HL-60 (cell line): ENCODE results near the gene UBXN10.

Source experiments
- DNase-seq, 2 experiments: peaks; one replicate each; pipeline ENCODE4 v3.0.0-alpha.2; 2010 to 2020; ENCODE audit warnings: low read depth in 1 of 2, low spot score in 1 of 2
- H3K27ac ChIP-seq: fragments of 250-450 bp; sonication (Bioruptor Pico); replicated peaks from 2 replicates; pipeline ENCODE4 v1.5.1; 2020; ENCODE audit warnings: mild to moderate bottlenecking, moderate library complexity
- H3K27me3 ChIP-seq: fragments of 250-450 bp; sonication (Bioruptor Pico); 2 replicates; pipeline ENCODE4 v1.5.1; 2021; ENCODE audit warnings: mild to moderate bottlenecking, moderate library complexity; ENCODE audit not compliant: insufficient read depth, poor library complexity, severe bottlenecking
- H3K4me3 ChIP-seq: replicated peaks from 2 replicates; pipeline ENCODE4 v1.5.1; 2011; ENCODE audit warnings: mild to moderate bottlenecking, control low read depth, low read length; ENCODE audit not compliant: insufficient read depth
- GABPA ChIP-seq: IDR thresholded peaks from 2 replicates; pipeline ENCODE4 v1.6.1; 2012; ENCODE audit warnings: low read depth
- POLR2AphosphoS5 ChIP-seq: IDR thresholded peaks from 2 replicates; pipeline ENCODE4 v1.6.1; 2012; ENCODE audit warnings: low read depth
- SPI1 ChIP-seq: IDR thresholded peaks from 2 replicates; pipeline ENCODE4 v1.6.1; 2012; ENCODE audit warnings: low read depth, mild to moderate bottlenecking, borderline replicate concordance
- TF ChIP-seq, protein P1 (sequence below): IDR thresholded peaks from 2 replicates; pipeline ENCODE4 v1.6.1; 2012; ENCODE audit warnings: low read depth; ENCODE audit not compliant: insufficient replicate concordance
- TF ChIP-seq, protein P2 (sequence below): IDR thresholded peaks from one replicate; pipeline ENCODE4 v1.5.1; 2011; ENCODE audit warnings: low read length, control low read depth, inconsistent platforms; ENCODE audit not compliant: insufficient read depth

Gene UBXN10

DNA sequence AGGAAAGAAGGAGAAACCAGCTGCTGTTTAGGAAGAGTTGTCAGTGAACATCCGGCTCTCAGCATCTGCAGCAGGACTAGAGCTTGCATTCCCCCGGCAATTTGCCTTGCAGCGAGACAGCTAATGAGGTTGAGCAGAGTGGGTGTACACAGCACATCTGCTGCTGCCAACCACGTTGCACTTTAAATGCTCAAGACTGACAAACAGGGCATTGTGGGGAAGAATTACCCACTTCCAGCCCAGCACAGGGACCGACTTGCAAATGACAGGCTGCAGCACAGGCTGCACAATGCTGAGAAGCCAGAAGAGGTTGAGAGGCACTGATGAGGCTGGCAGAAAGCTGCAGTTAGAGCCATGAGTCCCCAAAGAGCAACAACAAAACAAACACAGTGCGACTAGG lies 48.0 kb downstream of the UBXN10 start:
- Histone ChIP-seq H3K27me3 (peaks cover 16% of the 10 kb centered on the region), H3K4me3 (no peak overlapping the region), H3K27ac (no peak overlapping the region)
- TF ChIP-seq SPI1 (no peak), POLR2AphosphoS5 (no peak), GABPA (no peak)
- TF ChIP-seq, protein P1, sequence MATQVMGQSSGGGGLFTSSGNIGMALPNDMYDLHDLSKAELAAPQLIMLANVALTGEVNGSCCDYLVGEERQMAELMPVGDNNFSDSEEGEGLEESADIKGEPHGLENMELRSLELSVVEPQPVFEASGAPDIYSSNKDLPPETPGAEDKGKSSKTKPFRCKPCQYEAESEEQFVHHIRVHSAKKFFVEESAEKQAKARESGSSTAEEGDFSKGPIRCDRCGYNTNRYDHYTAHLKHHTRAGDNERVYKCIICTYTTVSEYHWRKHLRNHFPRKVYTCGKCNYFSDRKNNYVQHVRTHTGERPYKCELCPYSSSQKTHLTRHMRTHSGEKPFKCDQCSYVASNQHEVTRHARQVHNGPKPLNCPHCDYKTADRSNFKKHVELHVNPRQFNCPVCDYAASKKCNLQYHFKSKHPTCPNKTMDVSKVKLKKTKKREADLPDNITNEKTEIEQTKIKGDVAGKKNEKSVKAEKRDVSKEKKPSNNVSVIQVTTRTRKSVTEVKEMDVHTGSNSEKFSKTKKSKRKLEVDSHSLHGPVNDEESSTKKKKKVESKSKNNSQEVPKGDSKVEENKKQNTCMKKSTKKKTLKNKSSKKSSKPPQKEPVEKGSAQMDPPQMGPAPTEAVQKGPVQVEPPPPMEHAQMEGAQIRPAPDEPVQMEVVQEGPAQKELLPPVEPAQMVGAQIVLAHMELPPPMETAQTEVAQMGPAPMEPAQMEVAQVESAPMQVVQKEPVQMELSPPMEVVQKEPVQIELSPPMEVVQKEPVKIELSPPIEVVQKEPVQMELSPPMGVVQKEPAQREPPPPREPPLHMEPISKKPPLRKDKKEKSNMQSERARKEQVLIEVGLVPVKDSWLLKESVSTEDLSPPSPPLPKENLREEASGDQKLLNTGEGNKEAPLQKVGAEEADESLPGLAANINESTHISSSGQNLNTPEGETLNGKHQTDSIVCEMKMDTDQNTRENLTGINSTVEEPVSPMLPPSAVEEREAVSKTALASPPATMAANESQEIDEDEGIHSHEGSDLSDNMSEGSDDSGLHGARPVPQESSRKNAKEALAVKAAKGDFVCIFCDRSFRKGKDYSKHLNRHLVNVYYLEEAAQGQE = no peak
- TF ChIP-seq, protein P2, sequence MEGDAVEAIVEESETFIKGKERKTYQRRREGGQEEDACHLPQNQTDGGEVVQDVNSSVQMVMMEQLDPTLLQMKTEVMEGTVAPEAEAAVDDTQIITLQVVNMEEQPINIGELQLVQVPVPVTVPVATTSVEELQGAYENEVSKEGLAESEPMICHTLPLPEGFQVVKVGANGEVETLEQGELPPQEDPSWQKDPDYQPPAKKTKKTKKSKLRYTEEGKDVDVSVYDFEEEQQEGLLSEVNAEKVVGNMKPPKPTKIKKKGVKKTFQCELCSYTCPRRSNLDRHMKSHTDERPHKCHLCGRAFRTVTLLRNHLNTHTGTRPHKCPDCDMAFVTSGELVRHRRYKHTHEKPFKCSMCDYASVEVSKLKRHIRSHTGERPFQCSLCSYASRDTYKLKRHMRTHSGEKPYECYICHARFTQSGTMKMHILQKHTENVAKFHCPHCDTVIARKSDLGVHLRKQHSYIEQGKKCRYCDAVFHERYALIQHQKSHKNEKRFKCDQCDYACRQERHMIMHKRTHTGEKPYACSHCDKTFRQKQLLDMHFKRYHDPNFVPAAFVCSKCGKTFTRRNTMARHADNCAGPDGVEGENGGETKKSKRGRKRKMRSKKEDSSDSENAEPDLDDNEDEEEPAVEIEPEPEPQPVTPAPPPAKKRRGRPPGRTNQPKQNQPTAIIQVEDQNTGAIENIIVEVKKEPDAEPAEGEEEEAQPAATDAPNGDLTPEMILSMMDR = no peak
- no peak for DNase-seq

- Histone ChIP-seq H3K4me3 (no peak overlapping the region), H3K27me3 (peaks cover 16% of the 10 kb centered on the region), H3K27ac (no peak overlapping the region)
- TF ChIP-seq, protein P1 = no peak
- TF ChIP-seq SPI1 (no peak), GABPA (no peak), POLR2AphosphoS5 (no peak)
- TF ChIP-seq, protein P2 = no peak
- no peak for DNase-seq
Measured at GRCh38 chr1:20234788-20235535, 49.1 kb downstream of the UBXN10 start.

DNA sequence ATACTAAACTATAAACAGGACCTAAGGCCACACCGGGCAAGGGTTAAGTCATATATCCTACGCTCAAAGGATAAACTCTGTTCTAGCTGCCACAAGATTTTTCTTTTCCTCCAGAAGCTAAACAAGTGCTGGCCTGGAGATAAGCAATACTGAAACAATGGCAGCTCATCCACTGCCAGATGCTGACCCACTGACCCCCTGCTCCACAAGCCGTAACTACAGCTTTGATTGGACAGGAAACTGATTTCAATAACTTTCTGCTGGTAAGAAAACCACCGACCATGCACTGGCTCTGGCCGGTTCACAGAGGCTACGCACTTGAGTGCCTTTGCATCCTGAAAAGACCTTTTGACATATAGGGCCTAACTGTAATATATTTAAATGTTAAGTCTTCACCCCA lies 51.8 kb downstream of the UBXN10 start:
- TF ChIP-seq, protein P2 = no peak
- TF ChIP-seq POLR2AphosphoS5 = no peak
- no peak for TF ChIP-seq GABPA
- TF ChIP-seq SPI1 = no peak
- TF ChIP-seq, protein P1 = no peak
- Histone ChIP-seq H3K27ac (no peak overlapping the region), H3K27me3 (peaks cover 12% of the 10 kb centered on the region), H3K4me3 (no peak overlapping the region)
- no peak for DNase-seq
